ENCODE measurements around the gene SETD2. TPM values are rescaled to one million over a fixed set of nuclear protein-coding genes. Genes with fewer than 3 reads are reported as not detected.

The SETD2 gene
- total RNA-seq, 1 donor from 2014 or later = 21.3 TPM

GRCh38 chr3:47006145-47006651, 157.7 kb downstream of the SETD2 start:
- DNase-seq (ENCODE audit: low read depth) = no peak
- no peak overlapping the region for H3K4me3 ChIP-seq (ENCODE audit: low read depth, low read length)
- TF ChIP-seq, protein P1, sequence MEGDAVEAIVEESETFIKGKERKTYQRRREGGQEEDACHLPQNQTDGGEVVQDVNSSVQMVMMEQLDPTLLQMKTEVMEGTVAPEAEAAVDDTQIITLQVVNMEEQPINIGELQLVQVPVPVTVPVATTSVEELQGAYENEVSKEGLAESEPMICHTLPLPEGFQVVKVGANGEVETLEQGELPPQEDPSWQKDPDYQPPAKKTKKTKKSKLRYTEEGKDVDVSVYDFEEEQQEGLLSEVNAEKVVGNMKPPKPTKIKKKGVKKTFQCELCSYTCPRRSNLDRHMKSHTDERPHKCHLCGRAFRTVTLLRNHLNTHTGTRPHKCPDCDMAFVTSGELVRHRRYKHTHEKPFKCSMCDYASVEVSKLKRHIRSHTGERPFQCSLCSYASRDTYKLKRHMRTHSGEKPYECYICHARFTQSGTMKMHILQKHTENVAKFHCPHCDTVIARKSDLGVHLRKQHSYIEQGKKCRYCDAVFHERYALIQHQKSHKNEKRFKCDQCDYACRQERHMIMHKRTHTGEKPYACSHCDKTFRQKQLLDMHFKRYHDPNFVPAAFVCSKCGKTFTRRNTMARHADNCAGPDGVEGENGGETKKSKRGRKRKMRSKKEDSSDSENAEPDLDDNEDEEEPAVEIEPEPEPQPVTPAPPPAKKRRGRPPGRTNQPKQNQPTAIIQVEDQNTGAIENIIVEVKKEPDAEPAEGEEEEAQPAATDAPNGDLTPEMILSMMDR (conservative IDR thresholded peaks at IDR 0.05; ENCODE audit: low read depth, low read length) = no peak

- TF ChIP-seq, protein P1 (conservative IDR thresholded peaks at IDR 0.05; ENCODE audit: low read depth, low read length) = no peak
- no peak overlapping the region for H3K4me3 ChIP-seq (ENCODE audit: low read depth, low read length)
- no peak for DNase-seq (ENCODE audit: low read depth)
Measured at GRCh38 chr3:47005212-47006144, 158.4 kb downstream of the SETD2 start.

DNA sequence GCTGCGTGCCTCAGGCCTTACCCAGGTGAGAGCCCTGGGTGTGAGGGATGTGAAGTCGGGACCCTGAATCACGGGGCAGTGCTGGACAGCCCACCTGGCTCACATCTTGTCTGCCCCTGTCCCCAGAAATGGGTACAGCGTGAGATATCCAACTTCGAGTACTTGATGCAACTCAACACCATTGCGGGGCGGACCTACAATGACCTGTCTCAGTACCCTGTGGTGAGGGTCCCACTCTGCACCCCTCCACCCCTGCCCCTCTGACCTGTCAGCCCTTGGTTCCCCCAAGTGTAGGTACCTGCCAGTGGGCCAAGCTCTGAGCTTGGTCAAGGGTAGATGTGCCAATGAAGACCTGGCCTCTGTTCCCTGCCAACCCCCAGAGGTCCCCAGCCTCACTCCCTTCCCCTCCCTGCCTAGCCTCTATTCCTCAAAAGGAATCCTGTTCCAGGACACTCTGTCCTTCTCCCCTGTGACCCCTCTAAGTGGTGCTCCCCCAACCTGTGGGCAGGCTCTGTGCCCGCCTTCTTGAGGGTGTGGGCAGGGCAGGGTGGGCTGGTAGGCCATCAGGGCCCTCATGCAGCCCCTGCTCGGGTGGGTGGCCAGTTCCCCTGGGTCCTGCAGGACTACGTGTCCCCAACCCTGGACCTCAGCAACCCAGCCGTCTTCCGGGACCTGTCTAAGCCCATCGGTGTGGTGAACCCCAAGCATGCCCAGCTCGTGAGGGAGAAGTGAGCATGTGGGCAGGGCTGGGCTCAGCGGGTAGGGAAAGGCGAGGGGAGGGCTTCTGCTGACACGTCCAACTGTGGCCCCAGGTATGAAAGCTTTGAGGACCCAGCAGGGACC, 159.3 kb downstream of the SETD2 start:
- no peak overlapping the region for H3K4me3 ChIP-seq (ENCODE audit: low read depth, low read length)
- DNase-seq (ENCODE audit: low read depth) = no peak
- TF ChIP-seq, protein P1 (conservative IDR thresholded peaks at IDR 0.05; ENCODE audit: low read depth, low read length) = no peak

DNA sequence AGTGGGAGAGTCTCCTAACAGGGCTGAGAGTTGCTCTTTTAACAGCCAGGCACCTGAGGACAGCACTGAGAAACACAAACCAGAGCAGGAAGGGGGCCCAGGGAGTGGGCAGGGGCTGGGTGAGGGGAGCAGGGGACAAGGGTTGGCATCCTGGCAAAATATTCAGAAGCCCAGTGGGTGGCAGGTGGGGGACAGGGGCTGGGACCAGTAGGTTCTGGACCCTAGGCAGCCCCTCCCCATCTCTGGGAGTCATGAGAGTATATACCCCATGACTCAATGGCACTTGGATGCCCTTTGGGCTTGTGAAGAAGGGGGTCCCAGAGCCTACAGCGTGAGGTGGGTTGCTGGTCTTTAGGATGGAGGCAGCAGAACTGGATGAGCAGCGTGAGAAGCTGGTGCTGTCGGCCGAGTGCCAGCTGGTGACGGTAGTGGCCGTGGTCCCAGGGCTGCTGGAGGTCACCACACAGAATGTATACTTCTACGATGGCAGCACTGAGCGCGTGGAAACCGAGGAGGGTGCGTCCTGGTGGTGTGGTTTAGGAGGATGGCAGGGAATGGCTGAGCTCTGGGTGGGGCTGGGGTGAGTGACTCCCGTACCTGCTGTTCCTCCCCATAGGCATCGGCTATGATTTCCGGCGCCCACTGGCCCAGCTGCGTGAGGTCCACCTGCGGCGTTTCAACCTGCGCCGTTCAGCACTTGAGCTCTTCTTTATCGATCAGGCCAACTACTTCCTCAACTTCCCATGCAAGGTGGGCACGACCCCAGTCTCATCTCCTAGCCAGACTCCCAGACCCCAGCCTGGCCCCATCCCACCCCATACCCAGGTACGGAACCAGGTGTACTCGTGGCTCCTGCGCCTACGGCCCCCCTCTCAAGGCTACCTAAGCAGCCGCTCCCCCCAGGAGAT, 160.2 kb downstream of the SETD2 start:
- DNase-seq (ENCODE audit: low read depth) = no peak
- no peak overlapping the region for H3K4me3 ChIP-seq (ENCODE audit: low read depth, low read length)
- TF ChIP-seq, protein P1 (conservative IDR thresholded peaks at IDR 0.05; ENCODE audit: low read depth, low read length) = no peak

DNA sequence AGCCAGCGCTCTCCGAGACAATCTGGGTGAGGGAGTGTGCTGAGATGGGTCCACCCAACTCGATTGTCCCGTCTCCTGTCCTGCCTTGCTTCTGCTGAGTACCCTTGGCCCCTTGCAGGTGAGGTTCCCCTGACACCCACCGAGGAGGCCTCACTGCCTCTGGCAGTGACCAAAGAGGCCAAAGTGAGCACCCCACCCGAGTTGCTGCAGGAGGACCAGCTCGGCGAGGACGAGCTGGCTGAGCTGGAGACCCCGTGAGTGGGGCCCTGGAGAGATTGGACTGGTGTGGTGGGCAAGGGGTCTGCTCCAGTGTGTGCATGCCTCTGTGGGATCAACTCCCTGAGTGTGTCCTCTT, 160.9 kb downstream of the SETD2 start:
- no peak for DNase-seq (ENCODE audit: low read depth)
- TF ChIP-seq, protein P1 (conservative IDR thresholded peaks at IDR 0.05; ENCODE audit: low read depth, low read length) = no peak
- H3K4me3 ChIP-seq (ENCODE audit: low read depth, low read length) = no peak overlapping the region
